Esophagus muscularis mucosa (tissue), 4 donors: Measurements from ENCODE around the gene SMIM20. TPM values are rescaled to one million over a fixed set of nuclear protein-coding genes. Genes with fewer than 3 reads are reported as not detected.

ENCODE experiments used
- DNase-seq: peaks from one replicate; pipeline ENCODE4 v3.0.0-alpha.2; 2017; ENCODE audit errors: extremely low spot score
- H3K27ac ChIP-seq, 4 donors: fragments of 200-600 bp; sonication (generic); replicated peaks in 1 of 4; 1 replicate in 3 of 4; 2 replicates in 1 of 4; pipeline ENCODE4 v1.5.1; 2016 to 2019; ENCODE audit warnings: mild to moderate bottlenecking in 1 of 4
- H3K27me3 ChIP-seq, 4 donors: fragments of 200-600 bp; sonication (generic); one replicate each; pipeline versions ENCODE4 v1.5.1 to v1.6.0; 2016 to 2019
- H3K36me3 ChIP-seq, 4 donors: fragments of 200-600 bp; sonication (generic); one replicate each; pipeline ENCODE4 v1.5.1; 2016 to 2019
- H3K4me1 ChIP-seq, 4 donors: fragments of 200-600 bp; sonication (generic); one replicate each; pipeline ENCODE4 v1.5.1; 2016 to 2019
- H3K4me3 ChIP-seq, 4 donors: fragments of 200-600 bp; sonication (generic); 1 replicate in 2 of 4; 2 replicates in 2 of 4; pipeline ENCODE4 v1.5.1; 2016 to 2019; ENCODE audit warnings: mild to moderate bottlenecking in 4 of 4, moderate library complexity in 1 of 4
- H3K9me3 ChIP-seq, 4 donors: fragments of 200-600 bp; sonication (generic); 1 replicate in 3 of 4; 2 replicates in 1 of 4; pipeline ENCODE4 v1.5.1; 2016 to 2019
- CTCF ChIP-seq, 3 experiments: fragments of 200-600 bp in 2 of 3; fragments of 450-650 bp in 1 of 3; sonication (generic) in 2 of 3; IDR thresholded peaks; one replicate each; pipeline ENCODE4 v1.5.1; 2017 to 2019; ENCODE audit warnings: antibody characterized with exemption in 3 of 3, mild to moderate bottlenecking in 2 of 3, moderate library complexity in 1 of 3
- EP300 ChIP-seq: sonication (generic); formaldehyde crosslinking; IDR thresholded peaks from one replicate; pipeline ENCODE4 v1.6.1; 2017; ENCODE audit warnings: antibody characterized with exemption
- POLR2A ChIP-seq: fragments of 450-650 bp; IDR thresholded peaks from one replicate; pipeline ENCODE4 v1.6.1; 2017; ENCODE audit warnings: antibody characterized with exemption, moderate library complexity, mild to moderate bottlenecking, low read depth
- POLR2AphosphoS5 ChIP-seq, 2 donors: sonication (generic); formaldehyde crosslinking; IDR thresholded peaks; one replicate each; pipeline ENCODE4 v1.6.1; 2017; ENCODE audit warnings: antibody characterized with exemption in 2 of 2
- WGBS: methylation state at CpG from one replicate; pipeline ENCODE4 v1.1.5; 2018; 5-methylcytosine and 5-hydroxymethylcytosine counted together
- intact Hi-C: fragments of 100-400 bp; cut with DNase I; formaldehyde crosslinking; loops from one replicate; pipeline ENCODE4 v1.15.1; 2023
- total RNA-seq, 4 donors: library from RNA; depleted of rRNA; stranded (reverse); fragments of >200 nt; gene quantifications; one replicate each; pipeline versions ENCODE4 v1.1.0 to v1.2.1, GENCODE V29; 2016

The SMIM20 gene
- total RNA-seq, 4 donors from 2014 or later: 24.0 to 33.2 (median 26.9) TPM

GRCh38 chr4:25878676-25879075 is 35.3 kb upstream of the SMIM20 start:
- H3K9me3 ChIP-seq: no peaks in the 10 kb centered on the region
- 67% methylated on average over 9 of the region's 9 CpGs for WGBS
- peaks cover 0 to 1% (median 0%) of the 10 kb centered on the region in 4 donors for H3K4me1 ChIP-seq
- TF ChIP-seq POLR2A: no peak
- TF ChIP-seq EP300: no peak
- no peak for TF ChIP-seq CTCF (IDR thresholded peaks at IDR 0.05)
- TF ChIP-seq POLR2AphosphoS5 (IDR thresholded peaks at IDR 0.05): no peak
- H3K27ac ChIP-seq: no peak overlapping the region
- intact Hi-C loops: no loop called here
- H3K36me3 ChIP-seq: no peaks in the 10 kb centered on the region
- H3K27me3 ChIP-seq: no peaks in the 10 kb centered on the region
- DNase-seq: no peak
- no peak overlapping the region for H3K4me3 ChIP-seq

GRCh38 chr4:25879091-25879584 is 34.9 kb upstream of the SMIM20 start:
- no peak overlapping the region for H3K4me3 ChIP-seq
- intact Hi-C loops: no loop called here
- DNase-seq: no peak
- no peaks in the 10 kb centered on the region for H3K9me3 ChIP-seq
- TF ChIP-seq EP300 (no peak), POLR2A (no peak), CTCF (IDR thresholded peaks at IDR 0.05) (no peak), POLR2AphosphoS5 (IDR thresholded peaks at IDR 0.05) (no peak)
- no peaks in the 10 kb centered on the region for H3K36me3 ChIP-seq
- WGBS: 85% methylated on average over 9 of the region's 9 CpGs
- peaks cover 0 to 6% (median 3%) of the 10 kb centered on the region in 4 donors for H3K4me1 ChIP-seq
- no peaks in the 10 kb centered on the region for H3K27me3 ChIP-seq
- H3K27ac ChIP-seq: no peak overlapping the region

GRCh38 chr4:25879587-25879986 is 34.4 kb upstream of the SMIM20 start:
- WGBS: 96% methylated on average over 6 of the region's 6 CpGs
- Histone ChIP-seq H3K4me1 (peaks cover 0 to 10% (median 7%) of the 10 kb centered on the region in 4 donors), H3K4me3 (no peak overlapping the region), H3K9me3 (no peaks in the 10 kb centered on the region), H3K27me3 (no peaks in the 10 kb centered on the region), H3K27ac (no peak overlapping the region), H3K36me3 (no peaks in the 10 kb centered on the region)
- intact Hi-C loops: no loop called here
- TF ChIP-seq POLR2A (no peak), CTCF (IDR thresholded peaks at IDR 0.05) (no peak), POLR2AphosphoS5 (IDR thresholded peaks at IDR 0.05) (no peak), EP300 (no peak)
- no peak for DNase-seq

- 67% methylated on average over 7 of the region's 7 CpGs for WGBS
- DNase-seq: no peak
- H3K4me1 ChIP-seq: peaks cover 0 to 13% (median 11%) of the 10 kb centered on the region in 4 donors
- H3K9me3 ChIP-seq: no peaks in the 10 kb centered on the region
- H3K27ac ChIP-seq: no peak overlapping the region
- TF ChIP-seq POLR2AphosphoS5 (IDR thresholded peaks at IDR 0.05): no peak
- no peaks in the 10 kb centered on the region for H3K27me3 ChIP-seq
- H3K36me3 ChIP-seq: no peaks in the 10 kb centered on the region
- no peak overlapping the region for H3K4me3 ChIP-seq
- intact Hi-C loops: no loop called here
These were observed 33.9 kb upstream of the SMIM20 start for GRCh38 chr4:25879991-25880651.

- Histone ChIP-seq H3K36me3 (no peaks in the 10 kb centered on the region), H3K27ac (no peak overlapping the region), H3K4me1 (peaks cover 0 to 13% (median 11%) of the 10 kb centered on the region in 4 donors), H3K4me3 (no peak overlapping the region), H3K27me3 (no peaks in the 10 kb centered on the region), H3K9me3 (no peaks in the 10 kb centered on the region)
- 89% methylated on average over 4 of the region's 4 CpGs for WGBS
- DNase-seq: no peak
- no peak for TF ChIP-seq CTCF (IDR thresholded peaks at IDR 0.05)
- intact Hi-C loops: no loop called here
These were observed 32.8 kb upstream of the SMIM20 start for GRCh38 chr4:25881193-25881592.
